NCI-H1092 treated with DMSO at 0.1 percent for 48 hours (cell line): Measurements from ENCODE around the gene PELI2.

ENCODE experiments used
- DNase-seq: peaks from one replicate; lab custom pipeline; 2025; lab: John Stamatoyannopoulos, UW

Gene PELI2, protein sequence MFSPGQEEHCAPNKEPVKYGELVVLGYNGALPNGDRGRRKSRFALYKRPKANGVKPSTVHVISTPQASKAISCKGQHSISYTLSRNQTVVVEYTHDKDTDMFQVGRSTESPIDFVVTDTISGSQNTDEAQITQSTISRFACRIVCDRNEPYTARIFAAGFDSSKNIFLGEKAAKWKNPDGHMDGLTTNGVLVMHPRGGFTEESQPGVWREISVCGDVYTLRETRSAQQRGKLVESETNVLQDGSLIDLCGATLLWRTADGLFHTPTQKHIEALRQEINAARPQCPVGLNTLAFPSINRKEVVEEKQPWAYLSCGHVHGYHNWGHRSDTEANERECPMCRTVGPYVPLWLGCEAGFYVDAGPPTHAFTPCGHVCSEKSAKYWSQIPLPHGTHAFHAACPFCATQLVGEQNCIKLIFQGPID

DNA sequence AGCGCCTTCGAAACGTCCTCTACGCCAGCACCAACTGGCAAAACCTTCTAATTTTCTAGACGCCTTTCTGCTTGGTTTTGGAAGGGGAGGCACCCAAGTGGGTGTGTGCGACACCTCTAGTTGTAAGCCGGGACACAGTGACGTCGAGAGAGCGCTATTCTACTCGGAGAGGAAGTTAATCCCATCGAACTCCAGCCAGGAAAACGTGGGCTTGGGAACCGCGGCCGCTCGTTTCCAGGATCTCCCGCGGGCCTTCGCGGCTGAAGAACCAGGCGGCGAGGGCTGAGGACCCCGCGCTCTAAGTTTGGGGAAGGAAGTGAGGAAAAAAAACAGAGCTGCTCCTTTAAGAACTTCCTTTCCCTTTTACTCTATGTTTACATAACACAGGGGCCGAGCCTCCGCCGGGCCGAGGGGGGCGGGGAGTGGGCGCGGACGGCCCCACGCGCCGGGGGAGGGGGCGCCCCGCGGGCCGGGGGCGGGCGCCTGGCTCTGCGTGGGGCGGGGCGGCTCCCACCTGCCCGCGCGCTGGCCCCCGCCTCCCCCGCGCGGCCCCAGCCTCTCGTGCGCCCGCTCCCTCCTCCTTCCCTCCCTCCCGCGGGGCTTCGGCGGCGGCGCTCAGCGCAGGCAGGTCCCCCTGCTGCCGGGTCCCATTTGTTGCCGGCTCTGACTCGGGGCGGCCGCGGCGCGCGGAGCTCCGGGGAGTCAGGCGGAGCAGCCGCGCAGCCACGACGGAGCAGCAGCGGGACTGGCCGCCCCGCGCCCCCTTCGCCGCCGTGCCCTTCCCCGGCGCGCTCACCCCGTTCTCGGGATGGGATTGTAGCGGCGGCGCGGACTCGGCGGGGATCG is at the start of gene PELI2:
Gene PELI2, plus strand, starts transcription at position 647 of the 846 bp plus-strand sequence. CDS start 250 bp downstream, outside the sequence.
- DNase-seq, result peak; percentile 93

DNA sequence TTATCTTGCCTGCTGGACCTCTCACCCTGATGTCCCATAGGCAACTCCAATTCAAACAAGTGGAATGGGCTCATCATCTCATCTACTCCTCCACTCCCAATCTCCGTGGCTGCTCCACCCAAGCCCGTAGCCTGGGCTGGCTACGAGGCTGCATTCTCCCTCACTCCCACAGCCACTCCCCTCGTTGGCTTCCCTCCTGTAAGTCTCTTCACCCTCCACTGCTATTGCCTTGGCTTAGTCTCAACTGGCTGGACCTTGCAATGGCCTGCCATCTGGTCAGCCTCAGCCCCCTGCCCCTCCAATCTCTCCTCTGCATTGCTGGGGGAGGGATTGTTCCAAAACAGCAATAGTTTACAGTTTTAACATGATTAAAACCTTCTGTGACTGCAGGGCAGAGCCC is 44.4 kb upstream of the PELI2 start:
- DNase-seq, result no peak

DNA sequence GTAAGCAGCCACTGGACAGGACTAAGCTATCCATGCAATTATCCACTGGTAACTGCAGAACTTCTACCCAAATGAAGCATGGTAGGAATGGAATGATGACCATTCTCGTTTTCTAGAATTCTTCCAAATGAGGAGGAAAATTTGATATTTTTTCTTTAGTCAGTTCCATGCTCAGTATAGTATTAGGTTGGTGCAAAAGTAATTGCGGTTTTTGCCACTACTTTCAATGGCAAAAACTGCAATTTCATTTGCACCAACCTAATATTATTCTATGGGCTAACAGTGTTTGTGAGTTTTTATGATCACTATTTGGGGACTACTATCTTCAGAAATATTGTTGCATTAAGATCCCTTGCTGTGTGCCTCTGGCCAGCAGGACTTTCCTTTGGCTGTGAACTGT is 42.9 kb upstream of the PELI2 start:
- no peak for DNase-seq

DNA sequence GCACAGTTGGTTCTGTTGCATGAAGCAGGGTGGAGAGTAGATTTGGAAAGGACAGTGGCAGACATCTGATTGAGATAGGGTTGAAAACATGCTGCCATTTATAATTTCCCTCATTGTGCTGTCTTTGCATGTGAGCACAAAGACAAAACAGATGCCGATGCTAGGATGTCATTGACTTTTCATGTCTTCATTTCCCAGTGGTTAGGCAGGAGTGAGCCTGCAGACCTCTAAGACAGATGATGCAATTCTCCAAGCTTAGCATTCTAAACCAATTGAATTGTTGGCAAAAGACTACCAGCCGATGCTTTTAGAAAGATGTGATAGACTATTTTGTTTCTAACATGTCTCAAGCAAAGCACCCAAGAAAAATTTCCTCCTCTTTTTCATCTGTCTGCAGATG is 37.1 kb upstream of the PELI2 start:
- DNase-seq, result no peak

DNA sequence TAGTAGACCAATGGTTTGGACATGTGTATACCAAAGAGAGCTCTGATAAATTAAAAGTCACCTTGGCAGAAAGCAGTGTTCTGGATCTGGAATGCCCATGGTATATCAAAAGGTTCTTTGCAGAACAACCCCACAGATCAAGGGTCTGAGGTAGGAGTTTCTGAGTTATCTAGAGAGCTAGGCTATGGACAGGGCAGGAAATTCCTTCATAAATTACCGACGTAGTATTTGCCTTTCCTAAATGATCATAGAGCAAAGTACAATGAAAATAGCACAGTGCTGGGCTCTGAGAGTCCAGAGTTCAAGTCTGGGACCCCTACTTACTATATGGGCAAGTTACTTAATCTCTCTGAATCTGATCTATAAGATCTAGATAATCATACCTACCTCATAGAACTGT is 35.3 kb upstream of the PELI2 start:
- DNase-seq, result no peak

DNA sequence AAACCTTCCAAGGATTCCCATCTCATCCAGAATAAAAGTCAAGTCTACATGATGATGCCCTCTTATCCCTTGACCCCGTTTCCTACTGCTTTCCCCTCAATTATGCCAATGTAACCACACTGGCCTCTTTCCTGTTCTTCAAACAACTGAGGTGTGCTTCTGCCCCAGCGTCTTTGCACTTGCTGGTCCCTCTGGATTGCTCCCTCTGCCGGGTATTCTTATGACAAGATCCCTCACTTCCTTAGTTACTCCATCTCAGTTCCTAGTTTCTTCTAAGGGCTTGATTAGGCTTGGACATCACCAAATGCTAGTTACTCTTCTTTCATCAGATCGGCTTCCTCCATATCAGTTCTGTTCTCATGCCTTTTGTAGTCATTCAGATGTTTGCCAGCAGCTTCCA is 32.7 kb upstream of the PELI2 start:
- DNase-seq, result no peak

DNA sequence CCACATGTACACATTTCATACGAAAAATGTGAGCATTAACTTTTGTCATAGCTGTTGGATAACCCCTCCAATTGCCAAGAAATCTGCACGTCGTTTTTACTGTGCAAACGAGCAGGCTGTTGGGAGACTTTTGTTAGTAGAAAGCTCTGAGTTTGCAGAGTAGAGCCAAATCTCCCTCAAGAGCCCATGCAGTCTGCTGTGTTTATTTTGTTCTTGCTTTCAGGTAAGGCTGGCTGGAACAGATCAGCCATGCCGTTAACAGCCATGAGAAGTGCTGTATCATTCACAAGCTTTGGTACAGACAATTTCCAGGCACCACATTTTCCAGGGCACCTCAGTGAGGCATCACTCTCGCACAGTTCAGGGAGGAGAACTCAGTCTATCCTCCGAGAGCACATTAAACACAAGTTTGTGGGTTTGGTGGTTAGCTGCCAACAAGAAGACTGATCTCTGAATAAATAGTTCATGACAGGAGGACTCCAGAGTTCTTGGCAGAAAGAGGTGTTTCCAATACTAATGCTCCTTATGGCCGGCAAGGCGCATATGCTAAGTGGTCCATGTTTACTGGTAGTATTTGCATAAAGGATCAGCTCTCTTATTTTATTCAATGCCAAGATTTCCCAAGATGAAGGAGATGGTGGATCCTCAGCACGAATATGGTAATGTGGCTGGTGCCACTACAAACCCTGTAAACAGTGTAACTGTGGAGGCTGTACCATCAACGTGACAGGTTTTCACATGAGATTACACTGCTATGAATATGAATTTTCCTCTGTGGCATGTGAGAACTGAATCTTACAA is 30.3 kb upstream of the PELI2 start:
- peak; percentile 86 for DNase-seq

DNA sequence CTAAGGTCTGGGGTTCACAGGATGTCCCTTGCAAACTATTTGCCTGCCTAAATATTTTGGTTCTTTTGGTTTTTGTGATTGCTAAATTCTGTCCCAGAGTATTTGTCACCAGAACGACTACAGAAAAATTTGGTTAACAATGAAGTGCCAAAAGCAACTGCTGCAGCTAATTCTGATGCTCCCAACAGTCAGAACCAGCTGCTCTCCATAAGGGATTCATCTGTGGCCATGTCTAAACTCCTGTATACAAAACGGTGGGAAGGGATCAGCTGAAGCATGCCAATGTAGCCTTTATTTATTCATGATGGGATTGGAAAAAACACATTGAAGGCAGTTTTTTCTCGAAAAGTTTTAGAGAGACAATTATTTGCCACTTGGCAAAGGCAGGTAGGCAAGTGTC is 29.3 kb upstream of the PELI2 start:
- no peak for DNase-seq

DNA sequence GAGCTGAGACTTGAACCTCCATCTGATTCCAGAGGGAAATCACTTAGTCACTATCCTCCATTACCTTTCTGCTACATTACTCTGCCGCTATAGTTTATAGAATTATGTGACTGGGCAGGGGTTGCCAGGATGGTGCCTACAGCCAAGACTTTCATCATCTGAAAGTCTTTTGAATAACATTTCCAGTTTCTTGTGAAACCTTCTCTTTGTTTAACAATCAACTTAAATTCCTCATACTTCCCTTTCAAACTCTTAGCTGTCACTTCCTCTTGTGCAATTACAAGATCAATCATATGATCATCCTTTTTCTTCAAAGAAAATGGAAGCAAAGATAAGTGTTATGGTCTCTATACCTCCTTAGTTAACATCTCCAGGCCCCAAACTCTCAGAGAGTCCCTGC is 25.4 kb upstream of the PELI2 start:
- no peak for DNase-seq

DNA sequence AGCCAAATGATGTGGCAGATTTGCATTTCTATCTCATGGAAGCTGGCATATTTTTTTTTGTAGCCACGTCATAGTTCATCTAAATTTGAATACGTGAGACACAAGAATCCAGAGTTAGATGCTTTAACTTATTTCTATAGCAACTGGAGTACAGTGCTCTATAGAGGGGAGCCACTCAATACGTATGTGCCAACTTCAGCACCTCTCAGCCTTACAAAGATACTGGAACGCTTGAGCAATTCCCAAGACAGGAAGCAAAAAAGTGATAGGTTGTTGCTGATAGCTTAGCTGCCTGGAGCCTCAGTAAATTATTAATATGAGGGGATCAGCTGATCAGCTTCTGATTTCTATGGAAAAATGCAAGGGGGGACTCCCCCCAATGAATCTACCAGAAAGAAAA is 24.1 kb upstream of the PELI2 start:
- DNase-seq, result no peak

DNA sequence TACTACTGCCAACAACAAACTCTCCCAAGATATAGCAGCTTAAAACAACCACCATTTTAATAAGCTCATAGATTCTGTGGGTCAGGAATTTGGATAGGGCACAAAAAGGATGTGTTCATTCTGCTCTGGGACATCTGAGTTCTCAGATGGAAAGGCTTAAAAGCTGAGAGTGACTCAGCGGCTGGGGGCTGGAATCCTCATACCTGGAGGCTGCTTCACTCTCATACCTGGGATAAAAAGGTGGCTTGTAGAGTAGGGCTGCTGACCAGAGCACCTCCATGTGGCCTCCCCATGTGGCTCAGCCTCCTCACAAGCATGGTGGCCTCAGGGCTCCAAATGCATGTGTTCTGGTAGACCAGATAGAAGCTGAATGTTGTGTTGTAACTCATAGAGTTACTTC is 20.2 kb upstream of the PELI2 start:
- no peak for DNase-seq

DNA sequence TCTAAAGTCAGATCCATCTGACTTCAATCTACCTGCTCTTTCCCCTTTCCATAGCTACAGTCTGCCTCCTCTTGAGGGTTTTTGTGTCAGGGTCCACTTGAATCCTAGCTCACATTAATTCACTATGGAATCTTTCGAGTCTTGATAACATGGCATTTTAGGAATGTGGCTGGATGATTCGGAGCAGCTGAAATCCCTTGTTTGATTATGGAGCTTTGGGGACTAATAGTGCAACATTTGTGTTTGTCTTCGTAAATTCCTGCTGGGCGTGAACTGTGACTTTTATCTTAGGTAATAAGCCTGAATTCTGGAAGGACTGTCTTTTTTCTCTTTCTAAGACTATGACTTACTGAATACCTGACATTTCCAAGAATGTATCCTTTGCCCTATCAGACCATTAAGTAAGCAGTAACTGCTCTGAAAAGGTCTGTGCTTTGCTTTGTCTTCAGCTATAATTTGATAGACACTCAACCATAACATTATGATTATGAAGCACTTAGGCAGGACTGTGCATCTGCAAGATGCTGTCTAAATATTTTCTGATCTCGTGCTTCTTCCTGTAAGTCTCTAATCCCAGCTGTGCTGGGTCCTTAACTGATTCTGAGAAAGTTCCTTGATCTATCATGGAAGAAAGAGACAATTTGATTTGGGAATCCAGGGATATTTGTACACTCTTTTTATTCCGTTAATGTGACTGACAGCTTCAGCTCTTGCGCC is 19.0 kb upstream of the PELI2 start:
- DNase-seq, result no peak

DNA sequence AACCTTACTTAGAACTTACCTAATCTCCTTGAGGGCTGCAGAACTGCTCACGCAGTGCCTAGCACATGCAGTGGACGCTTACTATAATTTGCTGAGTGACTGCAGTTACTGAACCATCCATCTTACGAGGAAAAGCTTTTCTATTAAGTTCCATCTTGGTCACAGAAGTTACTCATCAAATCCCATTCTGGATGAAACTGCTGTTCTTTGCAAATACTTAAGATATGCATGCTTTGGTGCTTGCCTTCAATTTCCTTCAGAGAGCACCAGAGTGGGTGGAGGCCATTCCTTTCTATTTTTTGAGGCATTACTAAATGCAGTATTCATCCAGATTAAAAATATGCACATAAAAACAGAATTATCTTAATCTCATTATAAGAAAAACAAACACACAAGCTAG is 17.7 kb upstream of the PELI2 start:
- no peak for DNase-seq

DNA sequence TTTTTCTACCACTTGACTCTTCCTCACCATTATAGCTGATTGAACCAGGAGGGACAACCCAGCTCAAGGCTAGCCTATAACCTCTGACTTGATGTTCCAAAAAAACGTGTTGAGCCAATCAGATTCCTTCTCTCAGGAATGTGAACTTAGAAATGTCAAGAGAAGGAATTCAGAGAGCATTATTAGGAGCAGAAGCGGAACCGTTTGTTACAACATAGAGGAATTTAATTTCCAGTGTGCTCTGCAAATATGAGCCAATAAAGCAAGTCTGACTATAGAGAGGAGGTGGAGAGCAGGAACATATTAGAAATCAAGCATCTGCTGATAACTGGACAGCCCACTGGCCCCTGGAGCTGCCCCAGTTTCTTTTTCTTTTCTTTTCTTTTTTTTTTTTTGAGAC is 15.3 kb upstream of the PELI2 start:
- DNase-seq, result no peak

DNA sequence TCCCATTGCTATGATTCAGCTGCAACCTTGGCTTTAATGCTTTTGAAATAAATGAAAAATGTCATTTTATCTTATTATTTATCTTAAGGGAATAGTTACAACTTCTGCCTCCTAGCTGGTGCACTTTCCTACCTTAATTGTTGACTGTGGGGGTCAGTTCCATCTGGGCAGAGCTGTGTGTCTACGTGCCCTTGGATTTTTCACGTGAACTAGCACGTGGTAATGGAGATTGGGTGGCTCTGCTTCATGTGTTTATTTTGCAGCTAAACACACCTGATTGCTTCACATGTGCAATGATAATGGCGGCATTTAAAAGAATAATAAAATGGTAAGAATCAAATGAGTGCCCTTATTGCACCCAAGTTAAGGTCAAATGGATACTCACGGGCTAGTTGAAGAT is 10.6 kb upstream of the PELI2 start:
- no peak for DNase-seq

DNA sequence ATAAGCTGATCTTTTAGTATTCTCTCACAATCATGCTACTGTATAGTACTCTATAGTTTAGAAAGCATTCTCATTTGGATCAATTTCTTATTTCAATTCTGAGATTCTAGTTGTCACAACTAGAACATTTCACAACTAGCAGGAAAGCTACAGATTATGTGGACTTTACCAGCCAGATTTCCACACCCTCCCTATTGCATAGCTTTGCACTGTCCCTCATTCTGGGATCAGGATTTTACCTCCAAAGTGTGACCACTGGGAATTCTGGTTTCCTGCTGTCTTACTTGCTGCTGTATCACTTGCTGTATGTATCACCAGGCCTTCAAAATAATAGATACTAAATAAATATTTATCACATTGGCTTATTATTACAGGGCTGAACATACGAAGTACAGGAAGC is 10.2 kb upstream of the PELI2 start:
- no peak for DNase-seq

DNA sequence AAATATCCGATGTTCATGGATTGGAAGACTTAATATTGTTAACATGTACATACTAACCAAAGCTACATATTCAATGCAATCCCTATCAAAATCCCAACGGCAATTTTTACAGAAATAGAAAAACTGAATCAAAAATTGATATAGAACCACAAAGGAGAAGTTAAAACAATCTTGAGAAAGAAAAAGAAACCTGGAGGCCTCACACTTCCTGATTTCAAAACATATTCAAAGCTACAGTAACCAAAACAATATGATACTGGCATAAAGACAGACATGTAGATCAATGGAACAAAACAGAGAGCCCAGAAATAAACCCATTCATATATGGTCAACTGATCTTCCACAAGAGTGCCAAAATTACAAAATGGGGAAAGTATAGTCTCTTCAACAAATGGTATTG is 5.4 kb upstream of the PELI2 start:
- DNase-seq, result no peak

DNA sequence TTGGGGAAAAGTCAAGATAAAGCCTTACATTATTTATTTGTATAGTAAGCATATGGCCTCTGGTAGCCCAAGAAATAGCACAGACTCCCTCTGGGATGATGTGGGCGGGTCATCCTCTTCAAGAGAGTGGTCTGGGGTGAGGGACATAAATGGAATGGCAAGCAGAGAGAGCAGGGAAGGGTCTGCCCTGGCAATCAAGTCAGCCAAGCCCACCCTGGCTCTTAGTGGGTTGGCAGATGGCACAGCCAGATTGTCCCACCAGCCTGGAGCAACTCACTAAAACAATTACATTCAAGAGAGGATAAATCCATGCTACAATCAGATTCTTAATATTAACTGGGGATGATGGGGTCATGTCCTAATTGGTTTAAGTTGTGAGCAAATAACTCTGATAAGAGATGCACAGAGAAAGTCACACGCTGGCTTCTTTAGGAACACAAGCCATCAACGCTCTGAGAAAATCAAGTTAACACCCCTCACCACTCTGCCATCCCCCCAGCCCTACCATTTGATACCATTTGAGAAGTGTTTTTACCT is 2.8 kb upstream of the PELI2 start:
- no peak for DNase-seq

DNA sequence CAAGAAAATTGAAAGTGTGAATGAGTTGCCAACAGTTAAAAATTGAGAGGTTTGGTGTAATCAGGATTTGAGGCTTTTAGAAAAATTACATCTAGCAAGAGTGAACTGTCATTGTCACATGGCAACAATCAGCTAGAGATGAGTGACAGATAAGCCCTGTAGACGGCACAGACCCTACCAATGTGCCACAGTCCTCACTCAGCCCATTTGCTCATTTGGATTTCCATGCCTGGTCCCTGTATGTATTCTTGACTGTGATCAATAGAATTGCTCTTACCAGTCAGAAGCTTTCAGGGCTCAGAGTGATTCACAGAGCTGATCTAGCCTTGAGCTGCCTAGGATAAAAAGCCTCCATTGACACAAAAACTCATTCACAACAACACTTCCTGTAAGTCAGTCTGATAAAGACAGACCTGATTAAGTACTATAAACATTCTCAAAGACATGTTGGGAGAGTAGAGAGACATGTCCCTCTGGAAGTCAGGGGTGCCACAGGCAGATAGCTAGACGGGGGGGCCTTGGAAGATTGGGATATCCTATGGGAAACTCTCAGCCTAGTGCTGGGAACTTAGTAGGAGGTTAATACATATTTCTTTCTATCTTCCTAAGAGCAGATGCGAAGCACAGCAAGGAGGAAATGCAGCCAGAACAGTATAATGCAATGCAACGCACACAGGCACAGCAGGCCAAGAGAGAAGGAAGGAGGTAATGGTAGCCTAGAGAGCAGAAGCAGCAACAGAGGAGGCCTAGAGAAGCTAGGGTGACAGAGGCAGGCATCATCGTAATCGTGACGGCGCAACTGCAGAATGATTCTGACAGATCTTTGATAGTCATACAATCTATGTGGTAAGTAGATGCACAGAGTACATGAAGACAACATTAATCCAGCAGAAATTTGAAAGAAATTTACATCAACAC is 2.0 kb upstream of the PELI2 start:
- DNase-seq, result no peak

DNA sequence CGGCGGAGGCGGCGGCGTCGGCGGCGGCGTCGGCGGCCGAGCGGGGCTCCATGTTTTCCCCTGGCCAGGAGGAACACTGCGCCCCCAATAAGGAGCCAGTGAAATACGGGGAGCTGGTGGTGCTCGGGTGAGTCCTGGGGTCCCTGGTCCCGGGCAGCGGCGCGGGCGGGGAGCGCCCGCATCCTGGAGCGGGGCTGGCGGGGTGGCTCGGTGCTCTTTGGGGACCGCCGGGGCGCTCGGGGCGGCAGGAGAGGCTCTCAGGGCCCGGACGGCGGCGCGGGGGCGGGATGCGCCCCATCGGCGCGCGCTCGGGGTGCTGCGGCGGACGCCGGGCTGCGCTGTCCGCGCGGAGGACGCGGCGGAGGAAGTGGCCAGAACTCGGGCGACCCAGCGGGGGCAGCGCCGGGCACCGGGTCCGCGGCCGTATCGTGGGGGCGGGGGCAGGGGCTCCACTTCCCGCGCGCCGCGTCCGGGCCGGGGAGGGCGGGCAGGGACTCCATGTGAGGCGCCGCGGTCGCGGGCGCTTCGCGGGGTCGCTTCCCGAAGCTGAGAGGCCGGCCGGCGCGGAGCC is 485 bp downstream of the PELI2 start:
- DNase-seq, result no peak
